ENCODE results near the gene CDCA8. TPM values are rescaled to one million over a fixed set of nuclear protein-coding genes. Genes with fewer than 3 reads are reported as not detected.
A peak's percentile ranks its signal among the peaks of the same experiment; 100 is the strongest.

Gene CDCA8
- polyA plus RNA-seq (2011; rRNA removed) (24.2 and 26.8 TPM in 2 replicates), polyA plus RNA-seq (2017; fragmentation: RNase III; extraction: RNeasy Plus Mini Kit Qiagen cat#74134 plus additional on column Dnase treatment) (31.4 to 37.1 TPM (median 32.1 TPM) in 3 replicates), polyA minus RNA-seq (2011; rRNA and poly(A)+ RNA removed) (18.5 and 21.5 TPM in 2 replicates)
- polyA plus RNA-seq (2012; cell fraction: cytosol; rRNA removed): 36.4 and 43.3 TPM in 2 replicates
- polyA plus RNA-seq (2012; cell fraction: nucleus; rRNA removed): 46.9 and 49.6 TPM in 2 replicates

DNA sequence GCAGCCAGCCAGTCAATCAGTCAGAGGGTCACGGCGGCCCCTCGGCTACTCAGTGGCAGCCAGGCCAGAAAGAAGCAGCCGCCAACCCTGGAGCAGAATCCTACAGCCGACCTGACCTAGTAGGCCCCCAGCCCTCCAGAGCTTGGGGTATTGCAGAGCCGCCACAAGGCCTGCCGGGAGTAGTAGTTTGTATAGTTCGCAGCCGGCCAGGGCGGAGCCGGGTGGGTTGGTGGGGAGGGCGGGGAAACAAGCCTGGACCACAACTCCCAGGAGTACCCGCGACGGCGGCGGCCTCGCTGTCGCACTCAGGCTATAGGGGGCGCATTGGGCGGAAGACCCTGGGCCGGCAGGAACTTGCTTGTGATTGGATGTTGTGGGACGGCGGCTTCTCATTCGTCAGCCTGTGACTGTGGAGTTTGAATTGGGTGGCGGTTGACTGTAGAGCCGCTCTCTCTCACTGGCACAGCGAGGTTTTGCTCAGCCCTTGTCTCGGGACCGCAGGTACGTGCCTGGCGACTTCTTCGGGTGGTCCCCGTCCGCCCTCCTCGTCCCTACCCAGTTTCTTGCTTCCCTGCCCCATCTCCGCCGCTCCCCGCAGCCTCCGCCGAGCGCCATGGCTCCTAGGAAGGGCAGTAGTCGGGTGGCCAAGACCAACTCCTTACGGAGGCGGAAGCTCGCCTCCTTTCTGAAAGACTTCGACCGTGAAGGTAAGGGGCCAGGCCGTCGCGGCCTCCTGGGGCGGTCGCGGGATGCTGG lies at the start of gene CDCA8:
Gene CDCA8 (plus strand): TSS at position 439 of the 756 bp plus-strand sequence. CDS start 175 bp downstream, at position 614.
- Histone ChIP-seq H3K9me3 (no peaks in the 10 kb centered on the region), H3K4me1 (peaks cover 20% of the 10 kb centered on the region; the same call in 2 of the 3 replicates), H3K27ac (peak within 1 kb of the TSS; percentile 80 to 94), H3K4me3 (peak within 1 kb of the TSS; percentile 81), H3K4me2 (peak within 1 kb of the TSS; percentile 100)
- POLR2A ChIA-PET: interaction anchor here (0.6 to 0.8 kb wide), 2 partner anchors 115 to 1228 kb away, joined by 3 read pairs; partner anchors contain the start of gene MRPS15
- ATAC-seq: peak; percentile 92 to 94
- 3% methylated on average over 22 of the region's 54 CpGs for WGBS (ENCODE audit: missing lambda C conversion rate)
- TF ChIP-seq ZC3H11A (IDR thresholded peaks at IDR 0.05): no peak
- no peak for TF ChIP-seq CHD4 (IDR thresholded peaks at IDR 0.05; ENCODE audit: borderline replicate concordance)
- TF ChIP-seq MAZ (IDR thresholded peaks at IDR 0.05; ENCODE audit: borderline replicate concordance, low read depth, low read length): no peak
- no peak for TF ChIP-seq FOSL2 (IDR thresholded peaks at IDR 0.05)
- TF ChIP-seq FOSL2 (CRISPR knock-in tag; IDR thresholded peaks at IDR 0.05): no peak
- 0 out of 5 replicates have a peak, but pooled peaks of 1 of the 2 experiments have one; percentile 26 for TF ChIP-seq JUN (IDR thresholded peaks at IDR 0.05)
- TF ChIP-seq HOXB5 (CRISPR knock-in tag; IDR thresholded peaks at IDR 0.05): no peak
- TF ChIP-seq NR3C1 (IDR thresholded peaks at IDR 0.05): no peak
- TF ChIP-seq TP53 (CRISPR knock-in tag; IDR thresholded peaks at IDR 0.05): no peak
- TF ChIP-seq, protein P1, sequence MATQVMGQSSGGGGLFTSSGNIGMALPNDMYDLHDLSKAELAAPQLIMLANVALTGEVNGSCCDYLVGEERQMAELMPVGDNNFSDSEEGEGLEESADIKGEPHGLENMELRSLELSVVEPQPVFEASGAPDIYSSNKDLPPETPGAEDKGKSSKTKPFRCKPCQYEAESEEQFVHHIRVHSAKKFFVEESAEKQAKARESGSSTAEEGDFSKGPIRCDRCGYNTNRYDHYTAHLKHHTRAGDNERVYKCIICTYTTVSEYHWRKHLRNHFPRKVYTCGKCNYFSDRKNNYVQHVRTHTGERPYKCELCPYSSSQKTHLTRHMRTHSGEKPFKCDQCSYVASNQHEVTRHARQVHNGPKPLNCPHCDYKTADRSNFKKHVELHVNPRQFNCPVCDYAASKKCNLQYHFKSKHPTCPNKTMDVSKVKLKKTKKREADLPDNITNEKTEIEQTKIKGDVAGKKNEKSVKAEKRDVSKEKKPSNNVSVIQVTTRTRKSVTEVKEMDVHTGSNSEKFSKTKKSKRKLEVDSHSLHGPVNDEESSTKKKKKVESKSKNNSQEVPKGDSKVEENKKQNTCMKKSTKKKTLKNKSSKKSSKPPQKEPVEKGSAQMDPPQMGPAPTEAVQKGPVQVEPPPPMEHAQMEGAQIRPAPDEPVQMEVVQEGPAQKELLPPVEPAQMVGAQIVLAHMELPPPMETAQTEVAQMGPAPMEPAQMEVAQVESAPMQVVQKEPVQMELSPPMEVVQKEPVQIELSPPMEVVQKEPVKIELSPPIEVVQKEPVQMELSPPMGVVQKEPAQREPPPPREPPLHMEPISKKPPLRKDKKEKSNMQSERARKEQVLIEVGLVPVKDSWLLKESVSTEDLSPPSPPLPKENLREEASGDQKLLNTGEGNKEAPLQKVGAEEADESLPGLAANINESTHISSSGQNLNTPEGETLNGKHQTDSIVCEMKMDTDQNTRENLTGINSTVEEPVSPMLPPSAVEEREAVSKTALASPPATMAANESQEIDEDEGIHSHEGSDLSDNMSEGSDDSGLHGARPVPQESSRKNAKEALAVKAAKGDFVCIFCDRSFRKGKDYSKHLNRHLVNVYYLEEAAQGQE (IDR thresholded peaks at IDR 0.05): no peak
- TF ChIP-seq, protein P2, sequence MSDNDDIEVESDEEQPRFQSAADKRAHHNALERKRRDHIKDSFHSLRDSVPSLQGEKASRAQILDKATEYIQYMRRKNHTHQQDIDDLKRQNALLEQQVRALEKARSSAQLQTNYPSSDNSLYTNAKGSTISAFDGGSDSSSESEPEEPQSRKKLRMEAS (IDR thresholded peaks at IDR 0.05): no peak
- no peak for TF ChIP-seq CBX8 (IDR thresholded peaks at IDR 0.05)
- TF ChIP-seq HDAC2 (IDR thresholded peaks at IDR 0.05): peak; percentile 81; the same call in 1 of the 2 replicates
- TF ChIP-seq, protein P3, sequence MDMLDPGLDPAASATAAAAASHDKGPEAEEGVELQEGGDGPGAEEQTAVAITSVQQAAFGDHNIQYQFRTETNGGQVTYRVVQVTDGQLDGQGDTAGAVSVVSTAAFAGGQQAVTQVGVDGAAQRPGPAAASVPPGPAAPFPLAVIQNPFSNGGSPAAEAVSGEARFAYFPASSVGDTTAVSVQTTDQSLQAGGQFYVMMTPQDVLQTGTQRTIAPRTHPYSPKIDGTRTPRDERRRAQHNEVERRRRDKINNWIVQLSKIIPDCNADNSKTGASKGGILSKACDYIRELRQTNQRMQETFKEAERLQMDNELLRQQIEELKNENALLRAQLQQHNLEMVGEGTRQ (IDR thresholded peaks at IDR 0.05): no peak
- 0 out of 2 replicates have a peak, but pooled peaks have one; percentile 8 for TF ChIP-seq PHF8 (IDR thresholded peaks at IDR 0.05; ENCODE audit: borderline replicate concordance, low read depth)
- no peak for TF ChIP-seq CBX2 (IDR thresholded peaks at IDR 0.05; ENCODE audit: borderline replicate concordance, low read depth)
- TF ChIP-seq GATA3 (IDR thresholded peaks at IDR 0.05; ENCODE audit: borderline replicate concordance): no peak
- no peak for TF ChIP-seq EHMT2 (IDR thresholded peaks at IDR 0.05; ENCODE audit: low read depth)
- no peak for TF ChIP-seq RNF2 (IDR thresholded peaks at IDR 0.05; ENCODE audit: borderline replicate concordance, low read depth)
- TF ChIP-seq HOXA7 (CRISPR knock-in tag; IDR thresholded peaks at IDR 0.05): no peak
- TF ChIP-seq KDM5A (IDR thresholded peaks at IDR 0.05): peak; percentile 92
- TF ChIP-seq FOXS1 (CRISPR knock-in tag; IDR thresholded peaks at IDR 0.05): no peak
- TF ChIP-seq, protein P4, sequence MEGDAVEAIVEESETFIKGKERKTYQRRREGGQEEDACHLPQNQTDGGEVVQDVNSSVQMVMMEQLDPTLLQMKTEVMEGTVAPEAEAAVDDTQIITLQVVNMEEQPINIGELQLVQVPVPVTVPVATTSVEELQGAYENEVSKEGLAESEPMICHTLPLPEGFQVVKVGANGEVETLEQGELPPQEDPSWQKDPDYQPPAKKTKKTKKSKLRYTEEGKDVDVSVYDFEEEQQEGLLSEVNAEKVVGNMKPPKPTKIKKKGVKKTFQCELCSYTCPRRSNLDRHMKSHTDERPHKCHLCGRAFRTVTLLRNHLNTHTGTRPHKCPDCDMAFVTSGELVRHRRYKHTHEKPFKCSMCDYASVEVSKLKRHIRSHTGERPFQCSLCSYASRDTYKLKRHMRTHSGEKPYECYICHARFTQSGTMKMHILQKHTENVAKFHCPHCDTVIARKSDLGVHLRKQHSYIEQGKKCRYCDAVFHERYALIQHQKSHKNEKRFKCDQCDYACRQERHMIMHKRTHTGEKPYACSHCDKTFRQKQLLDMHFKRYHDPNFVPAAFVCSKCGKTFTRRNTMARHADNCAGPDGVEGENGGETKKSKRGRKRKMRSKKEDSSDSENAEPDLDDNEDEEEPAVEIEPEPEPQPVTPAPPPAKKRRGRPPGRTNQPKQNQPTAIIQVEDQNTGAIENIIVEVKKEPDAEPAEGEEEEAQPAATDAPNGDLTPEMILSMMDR (IDR thresholded peaks at IDR 0.05): peak; percentile 29; the same call in 2 of the 3 replicates
- peak; percentile 32 for TF ChIP-seq POLR2A (IDR thresholded peaks at IDR 0.05; ENCODE audit: low read length)
- TF ChIP-seq, protein P5, sequence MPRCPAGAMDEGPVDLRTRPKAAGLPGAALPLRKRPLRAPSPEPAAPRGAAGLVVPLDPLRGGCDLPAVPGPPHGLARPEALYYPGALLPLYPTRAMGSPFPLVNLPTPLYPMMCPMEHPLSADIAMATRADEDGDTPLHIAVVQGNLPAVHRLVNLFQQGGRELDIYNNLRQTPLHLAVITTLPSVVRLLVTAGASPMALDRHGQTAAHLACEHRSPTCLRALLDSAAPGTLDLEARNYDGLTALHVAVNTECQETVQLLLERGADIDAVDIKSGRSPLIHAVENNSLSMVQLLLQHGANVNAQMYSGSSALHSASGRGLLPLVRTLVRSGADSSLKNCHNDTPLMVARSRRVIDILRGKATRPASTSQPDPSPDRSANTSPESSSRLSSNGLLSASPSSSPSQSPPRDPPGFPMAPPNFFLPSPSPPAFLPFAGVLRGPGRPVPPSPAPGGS (IDR thresholded peaks at IDR 0.05): no peak
- TF ChIP-seq EHF (CRISPR knock-in tag; IDR thresholded peaks at IDR 0.05): no peak
- no peak for FAIRE-seq
- peak; percentile 96 to 98 for DNase-seq (ENCODE audit: low read depth in 1 of 2, low spot score in 1 of 2)
- CTCF ChIA-PET: interaction anchor here (0.6 to 2.5 kb wide), 12 partner anchors 9 to 1160 kb away, joined by 3 to 8 read pairs (median 4); no protein-coding TSS in a partner anchor
